SK-N-SH (cell line): ENCODE results near the gene ENOX1. TPM values are rescaled to one million over a fixed set of nuclear protein-coding genes. Genes with fewer than 3 reads are reported as not detected.

Experiments used
- CTCF ChIA-PET: fragments of 300-600, 350-600 bp; formaldehyde crosslinking; extraction: SDS; loops from one replicate; lab custom pipeline; 2021; lab: Yijun Ruan, JAX
- POLR2A ChIA-PET: fragments of 350-600 bp; sonication (Branson Sonifier 250); formaldehyde crosslinking; extraction: SDS; loops from one replicate; lab custom pipeline; 2020; ENCODE audit warnings: antibody characterized with exemption, inconsistent platforms; lab: Yijun Ruan, JAX
- DNase-seq: peaks from one replicate; pipeline ENCODE4 v3.0.0; 2012
- H2AFZ ChIP-seq: fragments of 200-600 bp; sonication (generic); 2 replicates; pipeline ENCODE4 v1.8.1; 2016; ENCODE audit warnings: antibody characterized with exemption, mild to moderate bottlenecking, low read depth
- H3F3A ChIP-seq: fragments of 200-600 bp; sonication (generic); replicated peaks from 2 replicates; pipeline ENCODE3; 2016; ENCODE audit warnings: antibody characterized with exemption, mild to moderate bottlenecking; ENCODE audit not compliant: insufficient read depth
- H3K27ac ChIP-seq, 2 experiments: fragments of 200-500 bp in 1 of 2; fragments of 200-600 bp in 1 of 2; sonication (Bioruptor generic) in 1 of 2; sonication (generic), shearing (Covaris generic) in 1 of 2; 2 replicates each; pipeline versions ENCODE4 v1.5.1 to v1.6.1; 2014 to 2016; ENCODE audit warnings: low read depth in 2 of 2, inconsistent platforms in 1 of 2, low read length in 1 of 2, mild to moderate bottlenecking in 1 of 2, mixed read lengths in 1 of 2
- H3K27me3 ChIP-seq: fragments of 200-600 bp; sonication (generic), shearing (Covaris generic); 2 replicates; pipeline ENCODE4 v1.6.1; 2016; ENCODE audit warnings: mixed run types; ENCODE audit not compliant: insufficient read depth
- H3K36me3 ChIP-seq, 2 experiments: fragments of 200-500 bp in 1 of 2; fragments of 200-600 bp in 1 of 2; sonication (Bioruptor generic) in 1 of 2; sonication (generic) in 1 of 2; replicated peaks in 1 of 2; 2 replicates each; pipeline versions ENCODE3 to v1.5.1; 2014 to 2016; ENCODE audit warnings: low read length in 1 of 2, mild to moderate bottlenecking in 1 of 2; ENCODE audit not compliant: insufficient read depth in 2 of 2, control insufficient read depth in 1 of 2
- H3K4me1 ChIP-seq, 2 experiments: fragments of 200-500 bp in 1 of 2; fragments of 200-600 bp in 1 of 2; sonication (Bioruptor generic) in 1 of 2; sonication (generic), shearing (Covaris generic) in 1 of 2; 2 replicates each; pipeline versions ENCODE4 v1.5.1 to v1.6.1; 2014 to 2016; ENCODE audit warnings: low read depth in 1 of 2, low read length in 1 of 2, mixed run types in 1 of 2; ENCODE audit not compliant: insufficient read depth in 2 of 2, control insufficient read depth in 1 of 2
- H3K4me2 ChIP-seq: fragments of 200-600 bp; sonication (generic), shearing (Covaris generic); 2 replicates; pipeline ENCODE4 v1.6.1; 2017; ENCODE audit warnings: mixed run types
- H3K4me3 ChIP-seq, 2 experiments: fragments of 200-500 bp in 1 of 2; fragments of 200-600 bp in 1 of 2; sonication (Bioruptor generic) in 1 of 2; sonication (generic), shearing (Covaris generic) in 1 of 2; 2 replicates each; pipeline versions ENCODE4 v1.5.1 to v1.8.1; 2014 to 2016; ENCODE audit warnings: low read depth in 2 of 2, inconsistent platforms in 1 of 2, low read length in 1 of 2, mild to moderate bottlenecking in 1 of 2, mixed read lengths in 1 of 2, moderate library complexity in 1 of 2
- H3K79me2 ChIP-seq: fragments of 200-600 bp; sonication (generic); 2 replicates; pipeline ENCODE4 v1.8.1; 2017; ENCODE audit warnings: mild to moderate bottlenecking; ENCODE audit not compliant: insufficient read depth
- H3K9ac ChIP-seq: fragments of 200-600 bp; sonication (generic); 2 replicates; pipeline ENCODE4 v1.6.1; 2017; ENCODE audit warnings: mixed run types
- H3K9me2 ChIP-seq: fragments of 200-600 bp; sonication (generic); 2 replicates; pipeline ENCODE4 v1.6.1; 2017; ENCODE audit warnings: mixed run types
- H3K9me3 ChIP-seq: fragments of 200-600 bp; sonication (generic); 2 replicates; pipeline ENCODE4 v1.6.1; 2017; ENCODE audit warnings: mixed run types, mild to moderate bottlenecking, moderate library complexity
- H4K20me1 ChIP-seq: fragments of 200-600 bp; sonication (generic); 2 replicates; pipeline ENCODE4 v1.6.1; 2017; ENCODE audit warnings: mild to moderate bottlenecking, mixed run types; ENCODE audit not compliant: insufficient read depth
- ELF1 ChIP-seq: IDR thresholded peaks from 2 replicates; pipeline ENCODE4 v1.4.0; 2012
- EP300 ChIP-seq, 2 experiments: IDR thresholded peaks; 2 replicates each; pipeline versions ENCODE4 v1.4.0 to v1.6.1; 2012; ENCODE audit warnings: borderline replicate concordance in 1 of 2, low read depth in 1 of 2, low read length in 1 of 2
- EZH2phosphoT487 ChIP-seq: fragments of 200-600 bp; sonication (generic); IDR thresholded peaks from 2 replicates; pipeline ENCODE4 v1.6.1; 2017; ENCODE audit warnings: low read depth, mixed run types, mild to moderate bottlenecking, antibody characterized with exemption, moderate library complexity, borderline replicate concordance
- FOSL2 ChIP-seq: IDR thresholded peaks from 2 replicates; pipeline ENCODE4 v1.4.0; 2012; ENCODE audit warnings: low read depth, mild to moderate bottlenecking, moderate library complexity, borderline replicate concordance
- FOXM1 ChIP-seq: IDR thresholded peaks from 2 replicates; pipeline ENCODE4 v1.4.0; 2012; ENCODE audit warnings: low read depth, mild to moderate bottlenecking
- GABPA ChIP-seq: IDR thresholded peaks from 2 replicates; pipeline ENCODE4 v1.4.0; 2012; ENCODE audit warnings: low read depth, mild to moderate bottlenecking
- GATA2 ChIP-seq: sonication (generic); formaldehyde crosslinking; IDR thresholded peaks from 2 replicates; pipeline ENCODE4 v1.5.0; 2020; ENCODE audit warnings: mild to moderate bottlenecking, missing genetic modification reagents
- IRF3 ChIP-seq: fragments of 150-350 bp; IDR thresholded peaks from 2 replicates; pipeline ENCODE4 v1.6.1; 2016; ENCODE audit warnings: mild to moderate bottlenecking, low read depth, low read length
- MEF2A ChIP-seq: IDR thresholded peaks from 2 replicates; pipeline ENCODE4 v1.4.0; 2012; ENCODE audit warnings: low read depth, borderline replicate concordance
- NFIC ChIP-seq: IDR thresholded peaks from 2 replicates; pipeline ENCODE4 v1.4.0; 2012; ENCODE audit warnings: borderline replicate concordance
- NRF1 ChIP-seq: IDR thresholded peaks from 2 replicates; pipeline ENCODE4 v1.6.1; 2012; ENCODE audit warnings: low read depth, mild to moderate bottlenecking, low read length
- POLR2AphosphoS5 ChIP-seq: IDR thresholded peaks from 2 replicates; pipeline ENCODE4 v1.6.1; 2012; ENCODE audit warnings: low read depth, low read length
- RCOR1 ChIP-seq: fragments of 150-350 bp; IDR thresholded peaks from 2 replicates; pipeline ENCODE4 v1.6.1; 2017; ENCODE audit warnings: antibody characterized with exemption, low read length
- RFX5 ChIP-seq: IDR thresholded peaks from 2 replicates; pipeline ENCODE4 v1.6.1; 2012; ENCODE audit warnings: mild to moderate bottlenecking, improper control_type of control experiment, low read length
- SIN3A ChIP-seq: IDR thresholded peaks from 2 replicates; pipeline ENCODE4 v1.6.1; 2012; ENCODE audit warnings: low read depth, mild to moderate bottlenecking, low read length, moderate library complexity, borderline replicate concordance
- SMC3 ChIP-seq: IDR thresholded peaks from 2 replicates; pipeline ENCODE4 v1.6.1; 2012; ENCODE audit warnings: low read depth, low read length, improper control_type of control experiment
- TEAD4 ChIP-seq: IDR thresholded peaks from 2 replicates; pipeline ENCODE4 v1.4.0; 2012; ENCODE audit warnings: mild to moderate bottlenecking, borderline replicate concordance; ENCODE audit not compliant: insufficient read depth
- YY1 ChIP-seq: IDR thresholded peaks from 2 replicates; pipeline ENCODE4 v1.4.0; 2012; ENCODE audit warnings: low read depth, mild to moderate bottlenecking
- WGBS: methylation state at CpG from one replicate; pipeline ENCODE4 v1.1.6; 2017; ENCODE audit warnings: low lambda C conversion rate; 5-methylcytosine and 5-hydroxymethylcytosine counted together
- polyA plus RNA-seq, 3 experiments: library from polyadenylated mRNA; depleted of rRNA; stranded (reverse); fragments of >200 nt; gene quantifications; 2 replicates each; pipeline ENCODE4 v1.2.3, GENCODE V29; 2012
- TF ChIP-seq, protein P1 (sequence below): fragments of 150-350 bp; IDR thresholded peaks from 2 replicates; pipeline ENCODE4 v1.6.1; 2017; ENCODE audit warnings: antibody characterized with exemption, low read length, low read depth, borderline replicate concordance
- TF ChIP-seq, protein P2 (sequence below): IDR thresholded peaks from 2 replicates; pipeline ENCODE4 v1.4.0; 2012; ENCODE audit warnings: low read depth

ENOX1 gene
- polyA plus RNA-seq, 1 of the 3 experiments (the other 2 are of a cell fraction): 5.8 TPM

DNA sequence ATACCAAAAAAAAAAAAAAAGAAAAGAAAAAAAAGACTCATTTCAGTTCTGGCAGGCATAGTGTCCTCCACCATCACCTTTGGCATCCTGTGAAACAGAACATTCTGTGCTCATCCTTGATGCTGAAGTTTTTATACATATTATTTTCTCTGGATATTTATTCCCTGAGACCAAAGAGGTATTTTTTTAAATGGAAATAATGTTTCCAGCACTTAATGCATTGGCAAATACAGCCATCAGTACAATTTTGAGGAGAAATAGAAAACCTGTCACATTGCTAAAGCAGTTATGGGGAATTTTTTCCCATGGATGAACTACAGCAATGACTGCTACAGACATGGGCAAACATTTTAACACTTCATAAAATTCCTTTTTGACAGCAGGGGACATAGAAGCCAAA is 451.0 kb downstream of the ENOX1 start (continued):
- TF ChIP-seq, protein P1, sequence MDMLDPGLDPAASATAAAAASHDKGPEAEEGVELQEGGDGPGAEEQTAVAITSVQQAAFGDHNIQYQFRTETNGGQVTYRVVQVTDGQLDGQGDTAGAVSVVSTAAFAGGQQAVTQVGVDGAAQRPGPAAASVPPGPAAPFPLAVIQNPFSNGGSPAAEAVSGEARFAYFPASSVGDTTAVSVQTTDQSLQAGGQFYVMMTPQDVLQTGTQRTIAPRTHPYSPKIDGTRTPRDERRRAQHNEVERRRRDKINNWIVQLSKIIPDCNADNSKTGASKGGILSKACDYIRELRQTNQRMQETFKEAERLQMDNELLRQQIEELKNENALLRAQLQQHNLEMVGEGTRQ: no peak
- TF ChIP-seq, protein P2, sequence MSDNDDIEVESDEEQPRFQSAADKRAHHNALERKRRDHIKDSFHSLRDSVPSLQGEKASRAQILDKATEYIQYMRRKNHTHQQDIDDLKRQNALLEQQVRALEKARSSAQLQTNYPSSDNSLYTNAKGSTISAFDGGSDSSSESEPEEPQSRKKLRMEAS: no peak
- TF ChIP-seq FOXM1: no peak
- no peak for TF ChIP-seq FOSL2
- no peak for TF ChIP-seq YY1
- no peak for TF ChIP-seq EP300 (IDR thresholded peaks at IDR 0.05; ENCODE audit: borderline replicate concordance in 1 of 2, low read depth in 1 of 2, low read length in 1 of 2)
- no peak for TF ChIP-seq MEF2A
- no peak for TF ChIP-seq NFIC
- TF ChIP-seq RCOR1: no peak
- no peak for TF ChIP-seq EZH2phosphoT487

DNA sequence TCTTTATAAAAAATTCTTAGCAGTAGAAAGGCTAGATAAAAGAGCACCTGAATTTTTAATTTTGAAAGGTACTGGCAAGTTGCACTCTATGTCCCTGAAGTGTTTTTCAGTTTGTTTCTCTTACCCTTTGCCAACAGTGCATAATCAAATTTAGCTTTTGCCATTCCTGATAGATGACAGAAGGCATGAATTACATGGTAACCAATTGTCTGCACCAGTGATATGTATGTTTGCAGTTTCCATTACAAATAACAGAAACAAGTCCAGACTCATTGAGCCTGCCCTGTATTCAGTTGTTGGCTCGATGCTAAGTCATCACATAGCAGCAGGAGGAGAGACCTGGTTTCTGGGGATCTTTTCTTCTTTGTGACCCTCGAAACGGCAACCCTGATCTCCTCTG is 453.6 kb downstream of the ENOX1 start:
- no peaks in the 10 kb centered on the region for H3K9me2 ChIP-seq
- POLR2A ChIA-PET: no interaction called here
- WGBS: 80% methylated on average over 3 of the region's 3 CpGs

GRCh38 chr13:43331672-43332071 is 455.1 kb downstream of the ENOX1 start:
- ChIA-PET CTCF (interaction anchor here (1.8 kb wide), 1 partner anchor 10 kb away, joined by 4 read pairs; no protein-coding TSS in a partner anchor), POLR2A (no interaction called here)
- no peaks in the 10 kb centered on the region for H4K20me1 ChIP-seq
- peaks cover 0 to 8% of the 10 kb centered on the region in 2 experiments; a peak in 2 of 4 replicates for H3K4me1 ChIP-seq
- 69% methylated on average over 6 of the region's 6 CpGs for WGBS
- no peaks in the 10 kb centered on the region for H3F3A ChIP-seq
- H3K4me3 ChIP-seq: no peak overlapping the region
- no peak overlapping the region for H3K9ac ChIP-seq
- H3K36me3 ChIP-seq: no peaks in the 10 kb centered on the region
- H3K27me3 ChIP-seq: no peaks in the 10 kb centered on the region
- no peaks in the 10 kb centered on the region for H3K9me3 ChIP-seq
- no peak overlapping the region for H3K27ac ChIP-seq
- no peaks in the 10 kb centered on the region for H3K9me2 ChIP-seq
- no peak overlapping the region for H3K4me2 ChIP-seq
- DNase-seq: no peak
- no peak overlapping the region for H2AFZ ChIP-seq
- H3K79me2 ChIP-seq: no peaks in the 10 kb centered on the region
- no peak for TF ChIP-seq IRF3
- no peak for TF ChIP-seq MEF2A
- TF ChIP-seq GABPA: no peak
- TF ChIP-seq RFX5: no peak
- TF ChIP-seq TEAD4: no peak
- TF ChIP-seq POLR2AphosphoS5: no peak
- no peak for TF ChIP-seq ELF1
- TF ChIP-seq FOXM1: no peak
- no peak for TF ChIP-seq SIN3A
- TF ChIP-seq YY1: no peak
- TF ChIP-seq, protein P1: no peak
- no peak for TF ChIP-seq EP300 (IDR thresholded peaks at IDR 0.05; ENCODE audit: borderline replicate concordance in 1 of 2, low read depth in 1 of 2, low read length in 1 of 2)
- TF ChIP-seq SMC3: no peak
- TF ChIP-seq RCOR1: no peak
- TF ChIP-seq EZH2phosphoT487: no peak

More for the DNA sequence above, 453.6 kb downstream of the ENOX1 start:
- no peaks in the 10 kb centered on the region for H3K27me3 ChIP-seq
- TF ChIP-seq GATA2 (0 out of 2 replicates have a peak, but pooled peaks have one; percentile 11), FOXM1 (no peak), YY1 (no peak), RCOR1 (0 out of 2 replicates have a peak, but pooled peaks have one; percentile 20), NRF1 (no peak)
- TF ChIP-seq, protein P1: no peak
- TF ChIP-seq, all 33 proteins: peak for 2
- H2AFZ ChIP-seq: no peak overlapping the region
- peak; percentile 43 for DNase-seq
- H3K36me3 ChIP-seq: no peaks in the 10 kb centered on the region
- H3K4me1 ChIP-seq: peaks cover 0 to 8% of the 10 kb centered on the region in 2 experiments; a peak in 2 of 4 replicates
- no peaks in the 10 kb centered on the region for H4K20me1 ChIP-seq
- H3K4me2 ChIP-seq: no peak overlapping the region
- no peak overlapping the region for H3K27ac ChIP-seq
- no peaks in the 10 kb centered on the region for H3F3A ChIP-seq
- no peaks in the 10 kb centered on the region for H3K9me3 ChIP-seq
- CTCF ChIA-PET: interaction anchor here (1.8 kb wide), 1 partner anchor 11 kb away, joined by 4 read pairs; no protein-coding TSS in a partner anchor
- H3K9ac ChIP-seq: no peak overlapping the region
- no peaks in the 10 kb centered on the region for H3K79me2 ChIP-seq
- no peak overlapping the region for H3K4me3 ChIP-seq
